ENCODE results near the gene LRRC74B.

DNA sequence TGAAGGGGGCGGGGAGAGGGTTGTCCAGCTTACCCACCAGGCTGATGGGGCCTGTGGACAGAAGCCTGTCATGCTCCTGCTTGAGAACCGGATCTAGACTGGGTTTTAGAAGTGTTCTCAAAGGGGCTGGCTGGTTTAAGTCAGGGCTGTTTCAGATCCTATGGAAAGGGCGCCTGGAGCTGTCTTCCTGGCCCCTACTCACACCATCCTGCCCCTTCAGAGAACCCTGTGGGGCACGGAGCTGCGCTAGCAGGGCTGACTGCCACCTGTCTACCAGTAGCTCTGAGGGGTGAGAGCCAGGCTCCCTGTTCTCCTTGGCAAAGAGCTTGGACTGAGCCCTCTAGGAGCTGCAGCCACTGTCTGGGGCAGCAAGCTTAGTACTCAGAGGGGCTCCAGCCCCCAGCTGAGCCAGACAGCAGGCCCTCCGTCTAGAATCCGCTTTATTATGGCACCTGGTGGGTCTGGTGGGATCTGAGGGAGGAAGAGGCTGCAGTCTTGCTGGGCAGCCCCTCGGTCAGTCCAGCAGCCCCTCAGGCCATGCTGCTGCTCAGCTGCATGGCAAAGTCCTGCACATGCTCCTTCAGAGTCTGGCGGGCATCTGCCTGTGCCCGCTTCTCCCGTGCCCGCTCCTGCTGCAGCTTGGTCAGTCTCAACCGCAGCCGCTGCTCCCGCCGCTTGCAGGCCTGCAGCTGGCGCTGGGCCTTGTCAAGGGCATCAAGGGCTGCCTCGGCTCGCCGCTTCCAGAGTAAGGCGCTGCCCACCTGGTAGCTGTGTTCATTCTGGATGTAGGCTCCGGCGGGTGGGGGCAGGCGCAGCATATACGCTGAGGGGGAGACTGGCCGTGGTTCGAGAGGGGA is 46.2 kb upstream of the LRRC74B start:
- TF ChIP-seq EP300 (IDR thresholded peaks at IDR 0.05), result no peak
- TF ChIP-seq, protein P1, sequence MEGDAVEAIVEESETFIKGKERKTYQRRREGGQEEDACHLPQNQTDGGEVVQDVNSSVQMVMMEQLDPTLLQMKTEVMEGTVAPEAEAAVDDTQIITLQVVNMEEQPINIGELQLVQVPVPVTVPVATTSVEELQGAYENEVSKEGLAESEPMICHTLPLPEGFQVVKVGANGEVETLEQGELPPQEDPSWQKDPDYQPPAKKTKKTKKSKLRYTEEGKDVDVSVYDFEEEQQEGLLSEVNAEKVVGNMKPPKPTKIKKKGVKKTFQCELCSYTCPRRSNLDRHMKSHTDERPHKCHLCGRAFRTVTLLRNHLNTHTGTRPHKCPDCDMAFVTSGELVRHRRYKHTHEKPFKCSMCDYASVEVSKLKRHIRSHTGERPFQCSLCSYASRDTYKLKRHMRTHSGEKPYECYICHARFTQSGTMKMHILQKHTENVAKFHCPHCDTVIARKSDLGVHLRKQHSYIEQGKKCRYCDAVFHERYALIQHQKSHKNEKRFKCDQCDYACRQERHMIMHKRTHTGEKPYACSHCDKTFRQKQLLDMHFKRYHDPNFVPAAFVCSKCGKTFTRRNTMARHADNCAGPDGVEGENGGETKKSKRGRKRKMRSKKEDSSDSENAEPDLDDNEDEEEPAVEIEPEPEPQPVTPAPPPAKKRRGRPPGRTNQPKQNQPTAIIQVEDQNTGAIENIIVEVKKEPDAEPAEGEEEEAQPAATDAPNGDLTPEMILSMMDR (IDR thresholded peaks at IDR 0.05), result no peak
- TF ChIP-seq POLR2A (IDR thresholded peaks at IDR 0.05), result no peak

All from suprapubic skin (tissue), 3 donors.